Left ventricle myocardium inferior (tissue), 1 donor: ENCODE data around the gene STX8. TPM values are rescaled to one million over a fixed set of nuclear protein-coding genes. Genes with fewer than 3 reads are reported as not detected.
"Not testable (repeated sequence)": the region's sequence is repeated elsewhere in the genome, so short reads cannot be mapped to it uniquely, and the experiment has no call there.

Source experiments
- DNase-seq: peaks from one replicate; pipeline ENCODE4 v3.0.0-alpha.2; 2020
- H3K27ac ChIP-seq: fragments of 200-600 bp; replicated peaks from 2 replicates; pipeline ENCODE4 v1.8.0; 2021
- H3K27me3 ChIP-seq: fragments of 200-600 bp; 2 replicates; pipeline ENCODE4 v1.8.0; 2021; ENCODE audit warnings: low read depth
- H3K36me3 ChIP-seq: fragments of 200-600 bp; 2 replicates; pipeline ENCODE4 v1.8.0; 2021
- H3K4me1 ChIP-seq: fragments of 200-600 bp; 2 replicates; pipeline ENCODE4 v1.8.0; 2021
- H3K4me3 ChIP-seq: fragments of 200-600 bp; 2 replicates; pipeline ENCODE4 v1.8.0; 2021; ENCODE audit warnings: mild to moderate bottlenecking, moderate library complexity
- H3K9me3 ChIP-seq: fragments of 200-600 bp; replicated peaks from 2 replicates; pipeline ENCODE4 v1.8.0; 2021
- CTCF ChIP-seq: fragments of 200-600 bp; IDR thresholded peaks from 2 replicates; pipeline ENCODE4 v1.8.0; 2021; ENCODE audit warnings: antibody characterized with exemption, mild to moderate bottlenecking, borderline replicate concordance
- intact Hi-C: fragments of 100-400 bp; cut with micrococcal nuclease; formaldehyde crosslinking; loops from one replicate; pipeline ENCODE4 v1.11.0; 2022
- long read RNA-seq: library from polyadenylated mRNA; unstranded; transcript quantifications from one replicate; pipeline ENCODE4 v2.0.0, GENCODE V29; 2021
- total RNA-seq: library from RNA; stranded (reverse); fragmentation: NEBNext Ultra II Directional; extraction: Animal tissue kit (Norgen Biotek cat#: 25700); gene quantifications from one replicate; pipeline ENCODE4 v1.2.1, GENCODE V29; 2021
- donor health status: DM: no; HTN: yes; CAD: no; lungs with severe emphysema.

Gene STX8
- 61.3 TPM for total RNA-seq
- long read RNA-seq, transcript STX8-201 (8 exons, 1,246 nt) = major isoform, 25 of 30 reads
- long read RNA-seq, partial matches to known transcripts = 0 of 30 reads
- long read RNA-seq, other reads (novel, unspliced or antisense) = 3 of 30 reads

GRCh38 chr17:9575381-9576101 is at the start of gene STX8:
TSS of gene STX8 (minus strand) at chr17:9575820. CDS start at chr17:9575808, 12 bp downstream.
- peak; percentile 94 for DNase-seq
- Histone ChIP-seq H3K4me1 (peaks cover 36% of the 10 kb centered on the region), H3K27ac (peak within 1 kb of the TSS; percentile 79), H3K36me3 (peaks cover 3% of the 10 kb centered on the region), H3K4me3 (peak within 1 kb of the TSS; percentile 90), H3K9me3 (no peaks in the 10 kb centered on the region), H3K27me3 (no peaks in the 10 kb centered on the region)
- intact Hi-C loops = no loop called here
- TF ChIP-seq CTCF = no peak

- DNase-seq = no peak
- TF ChIP-seq CTCF = no peak
- no peaks in the 10 kb centered on the region for H3K36me3 ChIP-seq
- H3K9me3 ChIP-seq = peaks cover 41% of the 10 kb centered on the region
- intact Hi-C loops = no loop called here
- H3K27me3 ChIP-seq = no peaks in the 10 kb centered on the region
- no peaks in the 10 kb centered on the region for H3K4me1 ChIP-seq
- H3K4me3 ChIP-seq = no peak overlapping the region
- H3K27ac ChIP-seq = no peak overlapping the region
Observed at GRCh38 chr17:9622961-9623360, 47.3 kb upstream of the STX8 start.

GRCh38 chr17:9615486-9615885 is 39.9 kb upstream of the STX8 start:
- no peak for DNase-seq
- no peak for TF ChIP-seq CTCF
- Histone ChIP-seq H3K4me3 (no peak overlapping the region), H3K4me1 (no peaks in the 10 kb centered on the region), H3K27me3 (no peaks in the 10 kb centered on the region), H3K9me3 (peaks cover 4% of the 10 kb centered on the region), H3K27ac (no peak overlapping the region), H3K36me3 (no peaks in the 10 kb centered on the region)
- intact Hi-C loops = no loop called here

GRCh38 chr17:9612006-9612405 is 36.4 kb upstream of the STX8 start:
- Histone ChIP-seq H3K27ac (no peak overlapping the region), H3K27me3 (peaks cover 9% of the 10 kb centered on the region), H3K4me1 (no peaks in the 10 kb centered on the region), H3K4me3 (no peak overlapping the region), H3K36me3 (no peaks in the 10 kb centered on the region), H3K9me3 (peaks cover 4% of the 10 kb centered on the region)
- no peak for DNase-seq
- no peak for TF ChIP-seq CTCF
- intact Hi-C loops = no loop called here

- no peaks in the 10 kb centered on the region for H3K4me1 ChIP-seq
- TF ChIP-seq CTCF = no peak
- intact Hi-C loops = no loop called here
- H3K9me3 ChIP-seq = peaks cover 4% of the 10 kb centered on the region
- no peaks in the 10 kb centered on the region for H3K36me3 ChIP-seq
- DNase-seq = no peak
- H3K27me3 ChIP-seq = peaks cover 9% of the 10 kb centered on the region
- H3K4me3 ChIP-seq = no peak overlapping the region
- no peak overlapping the region for H3K27ac ChIP-seq
Observed at GRCh38 chr17:9611557-9611956, 35.9 kb upstream of the STX8 start.

GRCh38 chr17:9607058-9607457 is 31.4 kb upstream of the STX8 start:
- H3K36me3 ChIP-seq, DNase-seq, H3K4me1 ChIP-seq, H3K9me3 ChIP-seq, intact Hi-C loops, H3K27ac ChIP-seq, H3K4me3 ChIP-seq: not testable (repeated sequence)
- peaks cover 17% of the 10 kb centered on the region for H3K27me3 ChIP-seq
